Measurements from ENCODE around the gene HESX1. TPM values are rescaled to one million over a fixed set of nuclear protein-coding genes. Genes with fewer than 3 reads are reported as not detected.

The HESX1 gene
- total and polyA plus RNA-seq, 2 of the 8 experiments (the other 6 are each of a cell fraction or from before 2014, with no cell fraction given): 7.1 to 12.0 TPM

GRCh38 chr3:57184526-57184925, 15.3 kb downstream of the HESX1 start (continued):
- TF ChIP-seq SP2 (IDR thresholded peaks at IDR 0.05; ENCODE audit: low read length): no peak
- no peak for TF ChIP-seq JUND (IDR thresholded peaks at IDR 0.05; ENCODE audit: low read length)
- TF ChIP-seq MAFK (IDR thresholded peaks at IDR 0.05; ENCODE audit: low read depth, low read length): no peak
- TF ChIP-seq SIRT6 (IDR thresholded peaks at IDR 0.05; ENCODE audit: low read length): no peak
- no peak for TF ChIP-seq PHF8 (conservative IDR thresholded peaks at IDR 0.05; ENCODE audit: low read depth, low read length)

Measured in H1 (cell line).